Tibial nerve (tissue), 3 donors: ENCODE data around the gene FOXD4L3.
"Not testable (repeated sequence)": the region's sequence is repeated elsewhere in the genome, so short reads cannot be mapped to it uniquely, and the experiment has no call there.

ENCODE experiments used
- CTCF ChIP-seq, 5 experiments: fragments of 200-600 bp in 3 of 5; fragments of 450-650 bp in 2 of 5; sonication (generic) in 3 of 5; IDR thresholded peaks; one replicate each; pipeline ENCODE4 v1.5.1; 2016 to 2019; ENCODE audit warnings: antibody characterized with exemption in 5 of 5, mild to moderate bottlenecking in 3 of 5, moderate library complexity in 2 of 5
- POLR2A ChIP-seq, 2 donors: fragments of 450-650 bp; IDR thresholded peaks; one replicate each; pipeline ENCODE4 v1.6.1; 2017; ENCODE audit warnings: antibody characterized with exemption in 2 of 2, mild to moderate bottlenecking in 2 of 2, moderate library complexity in 2 of 2

DNA sequence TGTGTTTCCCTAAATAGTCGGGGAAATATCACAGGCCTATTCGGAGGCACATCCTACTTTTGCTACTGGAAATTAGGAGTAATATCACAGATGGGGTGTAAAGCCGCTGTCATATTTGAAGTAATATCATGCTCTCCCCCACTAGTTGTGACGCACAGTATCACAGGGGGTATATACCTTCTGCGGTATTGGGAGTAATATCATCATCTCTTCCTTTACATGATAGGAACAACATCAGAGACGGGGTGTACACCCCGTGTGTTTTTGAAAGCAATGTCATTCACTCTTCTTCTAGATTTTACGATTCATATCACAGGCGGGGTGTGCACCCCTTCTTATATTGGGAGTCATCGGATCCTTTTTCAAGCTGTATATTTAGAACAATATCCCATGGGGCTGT lies 15.5 kb downstream of the FOXD4L3 start:
- not testable (repeated sequence) for TF ChIP-seq POLR2A, CTCF (IDR thresholded peaks at IDR 0.05)
